ENCODE results near the gene DGKD.

Gene DGKD

GRCh38 chr2:233353769-233354499 is at the start of gene DGKD:
Gene DGKD, plus strand, starts transcription at chr2:233354494. Its CDS starts 25 bp downstream, at chr2:233354519.
- peak; percentile 14 for DNase-seq (ENCODE audit: low read depth)
- TF ChIP-seq CTCF (conservative IDR thresholded peaks at IDR 0.05; ENCODE audit: control insufficient read depth, insufficient read depth, low read depth, low read length): no peak
- H3K4me3 ChIP-seq (ENCODE audit: control insufficient read depth, low read depth, low read length): peak within 1 kb of the TSS; percentile 66

- TF ChIP-seq CTCF (conservative IDR thresholded peaks at IDR 0.05; ENCODE audit: control insufficient read depth, insufficient read depth, low read depth, low read length): no peak
- DNase-seq (ENCODE audit: low read depth): no peak
Observed at GRCh38 chr2:233307565-233307964, 46.7 kb upstream of the DGKD start, which contains the start of gene SAG. Gene SAG, plus strand, starts transcription at chr2:233307816. Its CDS starts 1,374 bp downstream, at chr2:233309190.

GRCh38 chr2:233311241-233311926 is 42.9 kb upstream of the DGKD start:
- no peak for TF ChIP-seq CTCF (conservative IDR thresholded peaks at IDR 0.05; ENCODE audit: control insufficient read depth, insufficient read depth, low read depth, low read length)
- no peak for DNase-seq (ENCODE audit: low read depth)
- H3K4me3 ChIP-seq (ENCODE audit: control insufficient read depth, low read depth, low read length): no peak overlapping the region

More at GRCh38 chr2:233307565-233307964, 46.7 kb upstream of the DGKD start, which contains the start of gene SAG:
- H3K4me3 ChIP-seq (ENCODE audit: control insufficient read depth, low read depth, low read length): no peak within 1 kb of the TSS

GRCh38 chr2:233312874-233313273 is 41.4 kb upstream of the DGKD start:
- TF ChIP-seq CTCF (conservative IDR thresholded peaks at IDR 0.05; ENCODE audit: control insufficient read depth, insufficient read depth, low read depth, low read length): no peak
- no peak for DNase-seq (ENCODE audit: low read depth)
- H3K4me3 ChIP-seq (ENCODE audit: control insufficient read depth, low read depth, low read length): no peak overlapping the region

- TF ChIP-seq CTCF (conservative IDR thresholded peaks at IDR 0.05; ENCODE audit: control insufficient read depth, insufficient read depth, low read depth, low read length): no peak
Observed at GRCh38 chr2:233314180-233314925, 39.9 kb upstream of the DGKD start.

GRCh38 chr2:233317196-233317943 is 36.9 kb upstream of the DGKD start:
- H3K4me3 ChIP-seq (ENCODE audit: control insufficient read depth, low read depth, low read length): no peak overlapping the region
- DNase-seq (ENCODE audit: low read depth): no peak
- TF ChIP-seq CTCF (conservative IDR thresholded peaks at IDR 0.05; ENCODE audit: control insufficient read depth, insufficient read depth, low read depth, low read length): no peak

More at GRCh38 chr2:233314180-233314925, 39.9 kb upstream of the DGKD start:
- no peak for DNase-seq (ENCODE audit: low read depth)
- H3K4me3 ChIP-seq (ENCODE audit: control insufficient read depth, low read depth, low read length): no peak overlapping the region
